ENCODE measurements around the gene CAV1.

Gene CAV1

GRCh38 chr7:116530107-116530820 lies 5.4 kb downstream of the CAV1 start:
- DNase-seq (ENCODE audit: low read depth) = no peak

GRCh38 chr7:116532102-116532688 lies 7.4 kb downstream of the CAV1 start:
- no peak for DNase-seq (ENCODE audit: low read depth)

GRCh38 chr7:116534790-116535189 lies 10.0 kb downstream of the CAV1 start:
- no peak for DNase-seq (ENCODE audit: low read depth)

DNA sequence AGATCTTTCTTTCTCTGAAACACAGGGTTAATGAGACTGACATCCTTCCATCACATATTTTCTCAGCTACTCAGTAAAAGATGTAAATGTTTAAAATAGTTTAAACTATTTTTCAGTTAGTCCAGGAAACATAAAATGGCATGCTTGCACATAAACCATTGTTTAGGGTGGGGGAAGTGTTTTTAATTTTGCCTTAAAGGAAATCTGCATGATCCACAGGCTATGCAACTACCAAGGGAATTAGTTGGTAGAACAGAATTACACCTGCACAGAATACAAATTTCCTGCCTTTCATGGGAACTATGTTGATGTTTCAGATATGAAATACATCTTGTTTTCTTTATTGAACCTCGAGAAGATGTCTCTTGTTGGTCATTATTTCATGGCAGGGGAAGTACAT lies 10.6 kb downstream of the CAV1 start:
- no peak for DNase-seq (ENCODE audit: low read depth)

- no peak for DNase-seq (ENCODE audit: low read depth)
Observed at GRCh38 chr7:116538138-116538537, 13.3 kb downstream of the CAV1 start.

- no peak for DNase-seq (ENCODE audit: low read depth)
Observed at GRCh38 chr7:116539879-116540278, 15.0 kb downstream of the CAV1 start.

GRCh38 chr7:116540743-116541142 lies 15.9 kb downstream of the CAV1 start:
- no peak for DNase-seq (ENCODE audit: low read depth)

GRCh38 chr7:116541951-116542350 lies 17.1 kb downstream of the CAV1 start:
- DNase-seq (ENCODE audit: low read depth) = no peak

- DNase-seq (ENCODE audit: low read depth) = no peak
Observed at GRCh38 chr7:116542618-116543017, 17.8 kb downstream of the CAV1 start.

DNA sequence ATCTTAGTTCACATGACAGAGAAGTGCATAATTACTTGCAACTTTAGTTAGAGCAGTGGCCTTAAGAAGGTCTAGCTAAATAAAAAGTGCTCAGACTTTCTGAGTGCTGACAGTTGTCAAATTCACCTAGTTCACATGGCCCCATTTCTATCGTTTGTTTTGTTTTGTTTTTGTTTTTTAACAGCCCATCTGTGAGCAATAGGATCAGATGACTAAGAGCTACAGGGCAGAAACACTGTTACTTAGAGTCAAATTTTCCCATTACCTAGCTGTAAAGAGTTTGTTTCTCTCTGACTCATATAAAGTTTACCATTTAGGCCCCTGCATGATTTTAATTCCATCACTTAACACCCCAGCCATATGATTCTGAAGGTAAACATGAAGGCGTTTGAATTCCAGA lies 18.8 kb downstream of the CAV1 start:
- no peak for DNase-seq (ENCODE audit: low read depth)

DNA sequence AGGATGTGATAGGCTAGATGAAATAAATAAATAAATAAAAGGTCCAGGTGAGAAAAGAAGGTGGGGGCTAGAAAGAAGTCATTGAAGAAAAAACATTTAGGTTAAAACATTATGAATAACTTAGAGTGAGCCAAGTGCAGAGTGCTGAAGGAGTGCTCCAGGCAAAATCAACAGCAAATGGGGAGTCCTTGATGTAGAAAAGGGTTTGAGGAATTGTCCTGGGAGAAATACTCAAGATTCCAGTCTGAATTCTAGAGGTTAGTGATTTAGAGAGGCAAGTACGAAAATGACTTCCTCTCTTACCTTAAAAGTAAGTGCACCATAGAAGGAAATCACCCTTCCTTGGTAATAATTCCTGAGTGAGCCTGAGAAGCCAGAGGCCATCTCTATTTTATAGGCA lies 19.7 kb downstream of the CAV1 start:
- no peak for DNase-seq (ENCODE audit: low read depth)

DNA sequence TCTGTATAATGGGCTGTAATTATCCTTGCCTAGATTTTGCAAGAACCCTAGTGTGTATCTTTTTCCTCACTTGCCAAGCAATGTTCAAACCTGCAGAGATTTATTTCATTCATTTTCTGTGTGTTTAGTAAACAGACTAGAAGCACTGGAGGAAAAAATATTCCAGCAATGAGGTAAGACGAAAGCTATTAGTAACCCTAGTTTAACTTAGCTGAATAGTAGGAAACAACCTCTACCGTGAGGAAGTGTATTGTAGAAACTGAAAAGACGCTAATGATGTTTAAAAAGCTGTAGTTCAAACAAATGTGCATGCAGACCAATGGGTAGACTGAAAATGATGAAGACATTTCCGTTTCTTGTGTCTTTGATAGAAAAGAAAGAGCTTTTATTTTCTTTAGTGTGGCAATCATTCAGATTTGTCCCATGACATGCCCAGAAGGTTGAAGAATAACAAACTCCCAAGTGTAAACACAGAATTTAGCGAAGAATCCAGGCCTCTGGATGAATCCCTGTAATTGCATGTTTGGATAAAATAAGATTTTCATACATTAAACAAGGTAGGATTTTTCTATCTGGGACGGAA lies 20.7 kb downstream of the CAV1 start:
- DNase-seq (ENCODE audit: low read depth) = no peak

DNA sequence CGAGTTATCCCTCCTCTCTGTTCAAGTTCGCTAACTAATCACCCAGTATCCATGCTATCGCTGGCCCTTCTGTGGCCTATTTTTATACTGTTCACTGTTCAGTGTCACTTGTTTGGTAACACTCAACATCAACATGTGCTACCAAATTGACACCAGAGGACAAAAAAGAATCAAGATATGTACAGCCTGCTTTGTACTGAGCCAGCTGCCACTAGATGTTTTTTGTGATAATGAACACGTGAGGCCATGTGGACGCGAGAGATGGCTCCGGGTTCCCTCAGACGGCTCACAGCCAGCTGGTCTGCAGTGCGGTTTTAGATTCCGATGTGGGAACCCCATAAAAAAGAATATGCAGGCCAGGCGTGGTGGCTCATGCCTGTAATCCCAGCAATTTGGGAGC lies 21.2 kb downstream of the CAV1 start:
- DNase-seq (ENCODE audit: low read depth) = no peak

GRCh38 chr7:116546916-116547315 lies 22.1 kb downstream of the CAV1 start:
- DNase-seq (ENCODE audit: low read depth) = no peak

DNA sequence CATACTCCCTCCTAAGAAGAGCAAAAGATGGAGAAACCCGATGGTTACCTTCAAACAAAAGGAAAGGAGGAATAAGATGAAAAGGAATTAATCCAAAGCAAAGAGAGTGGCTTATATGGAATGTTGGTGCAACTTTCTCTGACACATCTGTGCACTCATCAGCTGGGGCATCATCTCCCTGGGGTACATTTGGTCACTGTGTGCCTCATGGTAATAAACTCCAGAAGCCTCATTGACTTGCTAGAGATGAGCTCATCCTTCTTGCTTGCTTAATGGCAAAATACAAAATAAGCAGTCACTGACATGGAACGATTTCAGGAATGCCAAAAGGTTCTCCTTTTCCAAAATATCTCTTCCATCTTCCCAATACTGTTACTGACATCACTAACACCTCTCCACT lies 22.5 kb downstream of the CAV1 start:
- no peak for DNase-seq (ENCODE audit: low read depth)

GRCh38 chr7:116548506-116548905 lies 23.7 kb downstream of the CAV1 start:
- no peak for DNase-seq (ENCODE audit: low read depth)

DNA sequence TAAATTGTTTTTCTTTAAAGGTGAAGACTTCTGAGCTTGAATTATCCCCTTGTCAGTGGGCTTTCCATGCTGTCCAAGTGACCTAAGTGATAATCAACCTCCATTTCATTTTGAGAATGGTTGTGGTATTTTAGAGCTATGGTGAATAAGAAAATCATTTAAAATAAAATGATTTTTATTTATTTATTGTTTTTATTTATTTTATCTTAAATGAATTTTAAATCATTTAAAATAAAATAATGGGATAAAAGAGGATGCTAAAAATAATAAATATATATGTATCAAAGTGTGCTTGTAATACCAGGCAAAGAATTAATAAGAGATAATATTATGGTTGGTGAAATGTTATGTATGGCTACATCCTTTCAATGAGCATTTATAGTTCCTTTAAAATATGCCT lies 24.5 kb downstream of the CAV1 start:
- DNase-seq (ENCODE audit: low read depth) = no peak

- DNase-seq (ENCODE audit: low read depth) = no peak
Observed at GRCh38 chr7:116551692-116552091, 26.9 kb downstream of the CAV1 start.

- DNase-seq (ENCODE audit: low read depth) = no peak
Observed at GRCh38 chr7:116552602-116553001, 27.8 kb downstream of the CAV1 start.

DNA sequence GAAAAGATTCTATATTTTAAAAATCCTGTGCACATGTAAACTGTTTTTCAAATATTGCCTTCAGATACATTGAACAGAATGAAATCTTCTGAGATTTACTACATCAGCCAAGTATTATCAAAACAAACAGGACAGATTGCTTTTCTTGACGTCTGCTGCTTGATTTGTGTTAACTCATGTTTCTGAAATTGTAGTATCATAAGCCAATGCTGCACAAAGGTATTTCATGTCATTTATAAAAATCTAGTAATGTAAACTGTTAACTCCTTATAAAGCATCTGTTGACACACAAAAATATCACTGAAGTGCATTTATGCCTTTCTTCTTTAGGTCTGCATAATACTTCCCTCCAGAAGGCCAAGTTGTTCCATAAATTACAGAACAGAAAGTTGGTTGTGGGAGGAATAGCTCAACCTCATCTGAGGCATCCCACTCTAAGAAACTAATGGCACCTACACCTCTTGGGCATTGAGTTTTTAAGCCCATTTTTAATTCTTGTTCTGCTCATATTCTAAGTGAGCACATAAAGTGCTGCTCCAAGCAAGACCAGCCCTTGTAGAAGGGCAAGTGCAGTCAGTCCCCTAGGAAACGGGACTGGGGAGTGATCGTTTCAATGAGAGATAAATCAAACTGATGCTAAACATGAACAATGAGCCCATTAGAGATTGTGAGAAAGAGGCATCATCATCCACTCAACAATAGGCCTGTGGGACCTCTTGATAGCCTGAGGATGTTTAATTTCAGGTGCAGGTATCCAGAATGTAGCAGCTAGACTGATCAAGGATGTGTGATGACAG lies 28.5 kb downstream of the CAV1 start:
- DNase-seq (ENCODE audit: low read depth) = no peak

DNA sequence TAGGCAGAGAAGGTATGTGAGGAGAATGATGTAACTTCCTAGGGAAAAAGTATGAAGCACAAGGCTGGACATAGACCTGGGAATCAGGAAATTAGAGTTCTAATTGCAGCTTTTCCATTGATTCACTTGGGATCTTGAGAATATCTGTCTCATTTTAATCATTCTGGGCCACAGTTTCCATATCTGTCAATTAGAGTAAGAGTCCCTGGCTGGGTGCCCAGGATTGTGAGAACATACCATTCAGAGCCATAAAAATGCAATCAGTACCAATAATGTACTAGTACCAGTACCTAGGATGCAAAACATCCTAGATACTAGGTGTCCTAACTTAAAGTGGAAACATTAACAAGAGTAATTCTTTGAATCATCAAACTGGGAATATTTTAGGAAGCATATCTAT lies 29.6 kb downstream of the CAV1 start:
- DNase-seq (ENCODE audit: low read depth) = no peak

DNA sequence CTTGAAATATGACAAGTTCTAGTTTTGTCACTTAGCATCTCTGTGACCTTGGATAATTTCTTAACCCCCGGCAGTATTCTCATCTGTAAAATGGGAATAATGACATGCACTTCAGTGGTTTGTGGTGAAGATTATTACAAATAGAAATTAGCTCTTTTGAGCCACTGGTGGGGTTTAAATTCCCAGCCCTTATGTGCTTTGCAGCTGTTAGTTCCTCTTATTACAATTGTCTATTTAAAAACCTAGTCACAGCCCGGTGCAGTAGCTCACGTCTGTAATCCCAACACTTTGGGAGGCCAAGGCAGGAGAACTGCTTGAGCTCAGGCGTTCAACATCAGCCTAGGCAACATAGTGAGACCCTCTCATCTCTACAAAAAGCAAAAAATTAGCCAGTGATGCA lies 30.1 kb downstream of the CAV1 start:
- DNase-seq (ENCODE audit: low read depth) = no peak

GRCh38 chr7:116557066-116557585 lies 32.3 kb downstream of the CAV1 start:
- DNase-seq (ENCODE audit: low read depth) = no peak
